ENCODE measurements around the gene WASF2. TPM values are rescaled to one million over a fixed set of nuclear protein-coding genes. Genes with fewer than 3 reads are reported as not detected.

WASF2 gene
- total and polyA plus RNA-seq, 2 of the 4 experiments (the other 2 are of a cell fraction) = 7.9 to 45.4 TPM

GRCh38 chr1:27429029-27429425 lies 60.9 kb downstream of the WASF2 start:
- intact Hi-C loops (cut with micrococcal nuclease) (no loop called here), dilution Hi-C loops (cut with HindIII; ENCODE audit: low sequenced_read_pairs, unreplicated experiment) (no loop called here), in situ Hi-C loops (cut with MboI; ENCODE audit: low sequenced_read_pairs) (no loop called here)
- peaks cover 46% of the 10 kb centered on the region for H4K20me1 ChIP-seq (ENCODE audit: insufficient read depth, low read length)
- peak overlapping the region; percentile 47 for H2AK9ac ChIP-seq (replicated peaks; ENCODE audit: low read depth, low read length, poor library complexity)
- peak overlapping the region; percentile 29; the same call in 1 of the 2 replicates for H3K4ac ChIP-seq (ENCODE audit: low read depth, low read length)
- H3K27ac ChIP-seq (ENCODE audit: insufficient read depth, low read length) = no peak overlapping the region
- peaks cover 69 to 86% of the 10 kb centered on the region in 2 experiments for H3K79me1 ChIP-seq (ENCODE audit: low read depth in 1 of 2, low read length in 2 of 2)
- H4K8ac ChIP-seq (ENCODE audit: low read depth in 2 of 2, low read length in 2 of 2) = no peak overlapping the region
- BruUV-seq (replicated peaks) = no TSS peak
- no peak for DNase-seq
- H2BK20ac ChIP-seq (ENCODE audit: low read depth, low read length) = no peak overlapping the region
- no peak for ATAC-seq (ENCODE audit: low read depth)
- POLR2A ChIA-PET (ENCODE audit: unreplicated experiment) = interaction anchor here (0.6 kb wide), 1 partner anchor 236 kb away, joined by 6 read pairs; no protein-coding TSS in a partner anchor
- no peak overlapping the region for H3K18ac ChIP-seq (ENCODE audit: low read depth, low read length)
- no peak overlapping the region for H2BK15ac ChIP-seq (ENCODE audit: low read depth, low read length)
- no peak overlapping the region for H4K91ac ChIP-seq (ENCODE audit: insufficient read depth, low read depth, low read length)
- no peak overlapping the region for H3K56ac ChIP-seq (ENCODE audit: extremely low read depth, insufficient read depth, low read length)
- H2AK5ac ChIP-seq (ENCODE audit: low read depth, low read length) = no peak overlapping the region
- no peak overlapping the region for H3K4me3 ChIP-seq (ENCODE audit: insufficient read depth, low read depth, low read length)
- no peak overlapping the region for H3K9ac ChIP-seq (ENCODE audit: low read depth, low read length)
- peaks cover 10% of the 10 kb centered on the region for H3K4me1 ChIP-seq (ENCODE audit: control insufficient read depth, insufficient read depth, low read length)
- H2AFZ ChIP-seq (replicated peaks; ENCODE audit: low read length, poor library complexity) = no peak overlapping the region
- H3K23ac ChIP-seq (ENCODE audit: low read depth, low read length) = peak overlapping the region; percentile 20; the same call in 1 of the 2 replicates
- no peaks in the 10 kb centered on the region for H3K27me3 ChIP-seq (ENCODE audit: control insufficient read depth, insufficient read depth, low read length)
- H3K9me1 ChIP-seq (ENCODE audit: insufficient read depth, low read length) = peaks cover 20% of the 10 kb centered on the region
- CTCF ChIA-PET = interaction anchor here (2.1 kb wide), 1 partner anchor 13 kb away, joined by 6 read pairs; no protein-coding TSS in a partner anchor
- H3K14ac ChIP-seq (replicated peaks; ENCODE audit: low read depth, low read length) = 0 out of 2 replicates have a peak overlapping the region, but pooled peaks have one; percentile 40
- no CpG with 5 or more reads among the region's 2 CpGs for WGBS, 2 experiments (ENCODE audit: extremely low coverage in 2 of 2, insufficient read length in 1 of 2)
- no peaks in the 10 kb centered on the region for H3K9me3 ChIP-seq (ENCODE audit: control insufficient read depth, insufficient read depth, low read length)
- H2BK5ac ChIP-seq (ENCODE audit: low read depth, low read length, poor library complexity, severe bottlenecking) = no peak overlapping the region
- no peak for TF ChIP-seq BHLHE40 (IDR thresholded peaks at IDR 0.05; ENCODE audit: low read depth, low read length)
- no peak for TF ChIP-seq CHD1 (IDR thresholded peaks at IDR 0.05; ENCODE audit: low read depth, low read length)
- no peak for TF ChIP-seq CTCF (conservative IDR thresholded peaks at IDR 0.05; ENCODE audit: low read depth, low read length)
- TF ChIP-seq RCOR1 (IDR thresholded peaks at IDR 0.05; ENCODE audit: insufficient replicate concordance, low read length) = no peak
- TF ChIP-seq MAZ (IDR thresholded peaks at IDR 0.05; ENCODE audit: borderline replicate concordance, low read depth, low read length) = no peak
- TF ChIP-seq POLR2A (IDR thresholded peaks at IDR 0.05; ENCODE audit: low read depth, low read length) = no peak
- no peak for TF ChIP-seq CEBPB (IDR thresholded peaks at IDR 0.05; ENCODE audit: low read depth, low read length)
- TF ChIP-seq NFE2L2 (IDR thresholded peaks at IDR 0.05; ENCODE audit: low read depth, low read length) = no peak
- no peak for TF ChIP-seq RAD21 (IDR thresholded peaks at IDR 0.05; ENCODE audit: low read length)
- TF ChIP-seq ELK1 (IDR thresholded peaks at IDR 0.05; ENCODE audit: borderline replicate concordance, low read depth, low read length) = no peak
- TF ChIP-seq FOS (IDR thresholded peaks at IDR 0.05; ENCODE audit: low read depth, low read length) = no peak
- TF ChIP-seq SMC3 (IDR thresholded peaks at IDR 0.05; ENCODE audit: low read depth, low read length) = no peak
- TF ChIP-seq MXI1 (IDR thresholded peaks at IDR 0.05; ENCODE audit: borderline replicate concordance, low read depth, low read length) = no peak
- no peak overlapping the region for H3K4me2 ChIP-seq (ENCODE audit: low read depth, low read length)
- no peak overlapping the region for H2BK120ac ChIP-seq (ENCODE audit: low read depth, low read length)
- H3K36me3 ChIP-seq (ENCODE audit: control insufficient read depth, insufficient read depth, low read length) = peaks cover 16% of the 10 kb centered on the region
- H4K5ac ChIP-seq (ENCODE audit: low read depth, low read length) = no peak overlapping the region
